HG02623 (cell line): ENCODE measurements around the gene AP1S1.
"Not testable (repeated sequence)": the region's sequence is repeated elsewhere in the genome, so short reads cannot be mapped to it uniquely, and the experiment has no call there.

Source experiments
- ATAC-seq: cut with Tn5 transposase; IDR thresholded peaks from one replicate; pipeline ENCODE4 v1.9.1; 2021; ENCODE audit warnings: moderate library complexity; ENCODE audit not compliant: unreplicated experiment

The AP1S1 gene

DNA sequence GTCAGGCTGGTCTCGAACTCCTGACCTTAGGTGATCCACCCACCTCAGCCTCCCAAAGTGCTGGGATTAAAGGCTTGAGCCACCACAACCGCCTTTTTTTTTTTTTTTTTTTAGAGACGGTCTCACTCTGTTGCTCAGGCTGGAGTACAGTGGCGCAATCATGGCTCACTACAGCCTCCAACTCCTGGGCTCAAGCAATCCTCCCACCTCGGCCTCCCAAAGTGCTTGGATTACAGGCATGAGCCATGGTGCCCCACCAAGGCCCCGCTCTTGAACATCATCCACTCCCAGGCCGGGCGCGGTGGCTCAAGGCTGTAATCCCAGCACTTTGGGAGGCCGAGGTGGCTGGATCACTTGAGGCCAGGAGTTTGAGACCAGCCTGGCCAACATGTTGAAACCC, 45.2 kb downstream of the AP1S1 start:
- not testable (repeated sequence) for ATAC-seq

- ATAC-seq: no peak
Observed at GRCh38 chr7:101200504-101200861, 46.2 kb downstream of the AP1S1 start.

DNA sequence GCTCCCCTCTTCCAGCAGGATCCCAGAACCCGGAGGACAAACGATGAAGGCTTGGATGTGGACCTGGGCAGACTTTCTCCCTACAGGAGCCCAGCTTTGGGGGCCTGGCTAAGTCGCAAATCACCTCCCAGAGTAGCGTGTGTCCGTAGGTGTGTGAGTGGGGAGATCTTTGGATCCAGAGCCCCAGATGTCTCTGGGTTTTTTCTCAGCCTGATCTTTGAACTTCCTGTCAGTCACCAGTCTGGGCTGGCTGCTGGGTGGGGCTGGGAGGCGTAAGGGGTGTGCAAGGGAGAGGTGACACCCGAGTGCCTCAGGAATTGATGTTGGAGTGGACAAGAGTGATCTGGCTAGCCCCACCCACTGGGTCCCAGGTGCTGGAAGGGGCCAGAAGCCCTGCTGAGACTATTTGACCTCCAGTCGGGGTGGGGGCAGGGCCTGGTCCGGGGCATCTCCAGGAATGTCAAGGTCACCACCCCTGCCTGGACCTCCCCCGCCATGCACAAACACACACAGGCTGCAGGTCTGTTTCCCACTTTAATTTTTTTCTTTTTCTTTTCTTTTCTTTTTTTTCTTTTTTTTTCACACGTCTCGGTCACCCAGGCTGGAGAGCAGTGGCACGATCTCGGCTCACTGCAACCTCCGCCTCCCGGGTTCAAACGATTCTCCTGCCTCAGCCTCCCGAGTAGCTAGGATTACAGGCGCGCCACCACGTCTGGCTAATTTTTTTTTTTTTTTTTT, 46.8 kb downstream of the AP1S1 start, which contains the start of gene MOGAT3:
MOGAT3 (minus strand) TSS at position 175 of the 738 bp plus-strand sequence. CDS start 182 bp downstream, outside the sequence.
- no peak for ATAC-seq

DNA sequence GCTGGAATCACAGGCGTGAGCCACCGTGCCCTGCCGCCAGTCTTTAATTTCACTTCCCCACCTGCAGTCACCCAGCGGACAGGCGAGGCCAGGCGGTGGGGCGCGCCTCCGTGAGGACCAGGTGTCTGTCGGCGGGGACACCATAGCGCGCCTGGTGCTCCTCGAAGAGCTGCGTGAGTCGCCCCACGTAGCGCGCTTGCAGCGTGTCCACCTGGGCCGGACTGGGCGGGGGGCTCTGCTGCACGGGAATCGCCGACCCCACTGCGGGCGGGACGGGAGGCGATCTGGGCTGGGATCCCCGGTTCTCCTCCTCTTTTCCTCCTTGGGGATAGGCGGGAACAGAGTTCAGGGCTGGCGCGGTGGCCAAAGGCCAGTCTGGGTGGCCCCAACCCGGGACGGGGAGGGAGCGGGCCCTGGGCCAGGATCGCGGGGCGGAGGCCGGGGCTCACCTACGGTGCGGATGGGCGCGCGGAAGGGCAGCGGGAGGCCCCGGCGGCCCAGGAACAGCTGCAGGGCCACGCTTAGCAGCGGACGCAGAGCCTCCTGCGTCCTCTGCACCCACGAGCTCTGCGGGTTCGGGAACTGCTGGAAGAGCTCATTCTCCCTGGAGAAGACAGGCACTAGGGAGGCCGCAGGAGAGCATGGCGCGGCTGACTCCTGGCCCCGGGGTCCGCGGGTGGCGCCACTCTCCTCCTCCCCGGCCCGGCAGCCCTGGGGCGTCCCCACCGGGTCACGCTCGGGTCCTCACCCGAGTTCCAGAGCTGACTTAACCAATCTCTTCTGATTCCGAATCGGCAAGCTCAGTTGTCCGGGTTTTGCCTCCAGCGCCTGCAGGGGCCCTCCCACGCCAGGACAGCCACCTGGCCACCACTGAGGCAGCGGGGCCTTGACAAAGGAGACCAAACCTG, 47.7 kb downstream of the AP1S1 start:
- no peak for ATAC-seq

- no peak for ATAC-seq
Observed at GRCh38 chr7:101202603-101202918, 48.3 kb downstream of the AP1S1 start.

DNA sequence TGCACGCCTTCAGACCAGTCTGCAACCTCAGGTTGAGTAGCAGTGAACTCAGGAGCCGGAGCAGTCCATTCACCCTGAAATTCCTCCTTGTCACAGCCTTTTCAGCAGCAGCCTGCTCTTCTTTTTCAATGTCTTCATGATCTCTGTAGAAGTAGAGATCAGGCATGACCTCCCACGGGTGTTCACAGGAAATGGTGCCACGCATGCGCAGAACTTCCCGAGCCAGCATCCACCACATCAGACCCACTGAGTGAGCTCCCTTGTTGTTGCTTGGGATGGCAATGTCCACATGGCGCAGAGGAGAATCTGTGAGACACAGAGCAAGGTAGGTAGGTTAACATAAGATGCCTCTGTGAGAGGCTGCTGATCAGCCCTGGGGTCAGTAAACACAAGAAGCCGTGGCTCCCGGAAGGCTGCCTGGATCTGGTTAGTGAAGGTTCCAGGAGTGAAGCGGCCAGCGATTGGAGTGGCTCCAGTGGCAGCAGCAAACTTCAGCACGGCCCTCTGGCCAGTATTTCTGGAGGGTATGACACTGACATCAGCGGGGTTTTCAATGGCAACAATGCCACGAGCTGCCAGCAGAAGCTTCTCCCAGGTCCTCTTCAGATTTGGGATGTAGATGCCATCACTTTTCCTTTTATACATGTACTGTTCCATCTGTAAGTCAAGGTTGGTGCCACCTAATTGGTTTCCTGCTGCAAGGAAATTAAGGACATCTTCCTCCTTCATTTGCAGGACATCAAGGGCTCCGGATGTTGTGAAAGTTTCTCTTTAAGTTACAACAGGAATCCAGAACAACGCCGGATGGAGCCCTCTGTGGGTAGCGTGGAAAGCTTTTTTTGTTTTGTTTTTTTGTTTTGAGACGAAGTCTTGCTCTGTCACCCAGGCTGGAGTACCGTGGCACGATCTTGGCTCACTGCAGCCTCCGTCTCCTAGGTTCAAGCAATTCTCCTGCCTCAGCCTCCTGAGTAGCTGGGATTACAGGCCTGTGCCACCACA, 49.8 kb downstream of the AP1S1 start:
- ATAC-seq: not testable (repeated sequence)

DNA sequence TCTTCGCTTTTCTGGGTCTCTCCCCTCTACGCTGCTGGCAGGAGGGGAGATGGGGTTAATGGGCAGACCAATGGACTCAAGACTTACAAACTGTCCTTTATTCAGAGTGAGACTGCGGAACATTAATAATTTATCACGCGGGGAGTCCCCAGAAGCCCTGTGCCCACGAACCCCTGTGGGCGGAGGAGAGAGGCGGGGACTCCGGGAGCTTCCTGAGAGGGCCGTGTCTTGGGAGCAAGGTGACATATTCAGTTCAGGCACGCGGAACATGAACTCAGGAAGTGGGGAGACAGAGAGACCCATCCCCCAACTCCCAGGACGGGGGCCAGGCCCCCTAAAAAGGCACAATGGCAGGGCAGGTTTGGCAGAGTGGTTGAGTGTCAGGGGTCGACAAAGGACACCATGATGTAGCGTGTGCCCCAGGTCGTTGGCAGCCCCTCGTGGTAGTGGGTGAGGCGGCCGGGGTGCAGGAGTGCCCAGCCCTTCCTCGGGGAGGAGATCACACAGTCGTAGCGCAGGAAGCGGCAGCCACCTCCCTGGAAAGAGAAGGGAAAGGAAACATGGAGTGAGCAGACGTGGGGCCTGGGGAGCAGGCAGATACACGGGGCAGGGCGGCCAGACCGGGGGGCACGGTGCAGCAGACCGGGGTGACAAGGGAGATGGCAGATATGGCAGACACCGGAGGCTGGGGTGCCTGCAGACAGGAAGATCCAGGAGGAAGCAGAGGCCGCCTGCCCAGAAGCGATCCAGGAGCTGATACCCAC, 51.8 kb downstream of the AP1S1 start:
- ATAC-seq: no peak

DNA sequence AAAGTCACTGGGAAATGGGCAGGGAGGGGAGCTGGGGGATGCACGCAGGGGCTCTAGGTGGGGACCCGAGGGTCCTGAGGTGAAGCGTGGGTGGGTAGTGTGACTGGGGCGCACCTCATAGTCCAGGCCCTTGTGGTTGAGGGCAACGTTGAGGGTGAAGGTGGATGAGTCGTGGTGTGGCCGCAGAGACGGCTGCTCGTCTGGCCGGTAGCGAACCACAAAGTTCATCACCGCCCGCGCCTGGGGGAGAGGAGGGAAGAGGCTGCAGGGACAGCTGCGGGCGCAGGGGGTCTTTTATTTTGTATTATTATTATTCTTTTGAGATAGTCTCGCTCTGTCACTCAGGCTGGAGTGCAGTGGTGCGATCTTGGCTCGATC, 52.4 kb downstream of the AP1S1 start:
- ATAC-seq: no peak

- no peak for ATAC-seq
Observed at GRCh38 chr7:101207459-101207858, 53.2 kb downstream of the AP1S1 start.

GRCh38 chr7:101208794-101209193, 54.5 kb downstream of the AP1S1 start:
- no peak for ATAC-seq

- ATAC-seq: no peak
Observed at GRCh38 chr7:101210143-101210542, 55.9 kb downstream of the AP1S1 start.
